ENCODE results near the gene MUC5AC. TPM values are rescaled to one million over a fixed set of nuclear protein-coding genes. Genes with fewer than 3 reads are reported as not detected.
"Not testable (repeated sequence)": the region's sequence is repeated elsewhere in the genome, so short reads cannot be mapped to it uniquely, and the experiment has no call there.

MUC5AC gene
- total RNA-seq, 1 donor from 2014 or later, result not detected

DNA sequence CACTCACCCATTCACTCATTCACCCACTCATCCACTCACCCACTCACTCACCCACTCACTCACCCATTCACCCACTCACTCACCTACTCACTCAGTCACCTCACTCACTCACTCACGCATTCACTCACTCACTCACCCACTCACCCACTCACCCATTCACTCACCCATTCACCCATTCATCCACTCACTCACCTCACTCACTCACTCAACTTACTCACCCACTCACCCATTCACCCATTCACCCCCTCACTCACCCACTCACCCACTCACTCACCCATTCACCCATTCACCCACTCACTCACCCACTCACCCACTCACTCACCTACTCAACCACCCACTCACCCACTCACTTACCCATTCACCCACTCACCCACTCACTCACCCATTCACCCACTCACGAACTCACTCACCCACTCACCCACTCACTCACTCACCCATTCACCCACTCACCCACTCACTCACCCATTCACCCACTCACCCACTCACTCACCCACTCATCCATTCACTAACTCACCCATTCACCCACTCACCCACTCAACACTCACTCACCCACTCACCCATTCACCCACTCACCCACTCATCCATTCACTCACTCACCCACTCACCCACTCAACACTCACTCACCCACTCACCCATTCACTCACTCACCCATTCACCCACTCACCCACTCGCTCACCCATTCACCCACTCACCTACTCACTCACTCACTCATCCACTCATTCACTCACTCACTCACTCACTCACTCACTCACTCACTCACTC lies 13.7 kb downstream of the MUC5AC start:
- no peaks in the 10 kb centered on the region for H3K36me3 ChIP-seq
- H3K9me3 ChIP-seq, result no peaks in the 10 kb centered on the region
- TF ChIP-seq, protein P1, sequence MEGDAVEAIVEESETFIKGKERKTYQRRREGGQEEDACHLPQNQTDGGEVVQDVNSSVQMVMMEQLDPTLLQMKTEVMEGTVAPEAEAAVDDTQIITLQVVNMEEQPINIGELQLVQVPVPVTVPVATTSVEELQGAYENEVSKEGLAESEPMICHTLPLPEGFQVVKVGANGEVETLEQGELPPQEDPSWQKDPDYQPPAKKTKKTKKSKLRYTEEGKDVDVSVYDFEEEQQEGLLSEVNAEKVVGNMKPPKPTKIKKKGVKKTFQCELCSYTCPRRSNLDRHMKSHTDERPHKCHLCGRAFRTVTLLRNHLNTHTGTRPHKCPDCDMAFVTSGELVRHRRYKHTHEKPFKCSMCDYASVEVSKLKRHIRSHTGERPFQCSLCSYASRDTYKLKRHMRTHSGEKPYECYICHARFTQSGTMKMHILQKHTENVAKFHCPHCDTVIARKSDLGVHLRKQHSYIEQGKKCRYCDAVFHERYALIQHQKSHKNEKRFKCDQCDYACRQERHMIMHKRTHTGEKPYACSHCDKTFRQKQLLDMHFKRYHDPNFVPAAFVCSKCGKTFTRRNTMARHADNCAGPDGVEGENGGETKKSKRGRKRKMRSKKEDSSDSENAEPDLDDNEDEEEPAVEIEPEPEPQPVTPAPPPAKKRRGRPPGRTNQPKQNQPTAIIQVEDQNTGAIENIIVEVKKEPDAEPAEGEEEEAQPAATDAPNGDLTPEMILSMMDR (IDR thresholded peaks at IDR 0.05), result no peak
- TF ChIP-seq POLR2AphosphoS5 (IDR thresholded peaks at IDR 0.05; ENCODE audit: insufficient read depth in 1 of 2, low read depth in 1 of 2), result no peak
- no peak for TF ChIP-seq POLR2A (IDR thresholded peaks at IDR 0.05)
- no peak overlapping the region for H3K27ac ChIP-seq
- intact Hi-C loops (cut with DNase I), result no loop called here
- H3K4me3 ChIP-seq, result no peak overlapping the region
- H3K27me3 ChIP-seq, result no peaks in the 10 kb centered on the region
- no peak for DNase-seq (ENCODE audit: extremely low spot score in 2 of 2)
- no peaks in the 10 kb centered on the region for H3K4me1 ChIP-seq

DNA sequence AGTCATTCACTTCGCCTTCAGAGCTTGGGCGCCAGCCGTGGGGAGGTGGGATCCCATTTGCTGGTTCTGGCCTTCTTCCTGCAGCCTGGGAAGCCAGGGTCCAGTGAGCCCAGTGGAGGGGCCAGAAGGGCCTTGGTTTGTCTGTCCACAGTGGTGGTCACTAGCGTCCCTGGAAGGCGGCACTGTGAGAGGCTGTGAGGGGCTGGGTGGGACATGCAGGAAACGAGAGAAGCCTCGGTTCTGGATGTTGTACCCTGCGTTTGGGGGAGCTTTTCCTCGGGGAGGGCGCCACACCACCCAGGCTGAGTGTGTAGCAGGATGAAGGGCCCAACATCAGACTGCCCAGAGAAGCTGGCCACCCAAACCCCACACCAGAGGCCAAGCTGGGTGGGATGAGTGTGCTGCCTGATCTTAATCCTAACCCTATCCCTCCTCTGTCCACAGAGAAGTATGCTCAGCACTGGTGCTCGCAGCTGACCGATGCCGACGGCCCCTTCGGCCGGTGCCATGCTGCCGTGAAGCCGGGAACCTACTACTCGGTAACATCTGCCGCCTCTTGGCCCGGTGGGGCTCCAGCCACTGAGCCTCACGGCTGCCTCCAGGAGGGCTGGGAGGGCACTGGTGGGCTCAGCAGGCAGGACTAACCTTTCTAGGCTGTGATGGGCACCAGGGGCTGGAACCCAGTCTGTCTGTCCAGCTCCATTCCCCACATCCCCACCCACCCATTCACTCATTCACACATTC lies 14.4 kb downstream of the MUC5AC start:
- Histone ChIP-seq H3K27me3 (no peaks in the 10 kb centered on the region), H3K27ac (no peak overlapping the region), H3K9me3 (no peaks in the 10 kb centered on the region), H3K4me1 (no peaks in the 10 kb centered on the region), H3K36me3 (no peaks in the 10 kb centered on the region), H3K4me3 (no peak overlapping the region)
- intact Hi-C loops (cut with DNase I), result no loop called here
- DNase-seq (ENCODE audit: extremely low spot score in 2 of 2), result no peak
- TF ChIP-seq POLR2A (IDR thresholded peaks at IDR 0.05), result no peak
- no peak for TF ChIP-seq POLR2AphosphoS5 (IDR thresholded peaks at IDR 0.05; ENCODE audit: insufficient read depth in 1 of 2, low read depth in 1 of 2)
- TF ChIP-seq, protein P1 (IDR thresholded peaks at IDR 0.05), result no peak

DNA sequence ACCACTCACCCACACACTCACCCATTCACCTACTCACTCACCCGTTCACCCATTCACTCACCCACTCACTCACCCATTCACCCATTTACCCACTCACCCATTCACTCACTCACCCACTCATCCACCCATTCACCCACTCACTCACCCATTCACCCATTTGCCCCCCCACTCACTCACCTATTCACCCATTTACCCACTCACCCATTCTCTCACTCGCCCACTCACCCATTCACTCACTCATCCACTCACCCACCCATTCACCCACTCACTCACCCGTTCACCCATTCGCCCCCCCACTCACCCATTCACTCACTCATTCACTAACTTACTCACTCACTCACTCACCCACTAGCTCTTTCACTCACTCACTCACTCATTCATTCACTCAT lies 15.0 kb downstream of the MUC5AC start:
- DNase-seq (ENCODE audit: extremely low spot score in 2 of 2), result no peak
- intact Hi-C loops (cut with DNase I), result no loop called here
- TF ChIP-seq POLR2A (IDR thresholded peaks at IDR 0.05) (no peak), POLR2AphosphoS5 (IDR thresholded peaks at IDR 0.05; ENCODE audit: insufficient read depth in 1 of 2, low read depth in 1 of 2) (no peak)
- TF ChIP-seq, protein P1 (IDR thresholded peaks at IDR 0.05), result no peak

DNA sequence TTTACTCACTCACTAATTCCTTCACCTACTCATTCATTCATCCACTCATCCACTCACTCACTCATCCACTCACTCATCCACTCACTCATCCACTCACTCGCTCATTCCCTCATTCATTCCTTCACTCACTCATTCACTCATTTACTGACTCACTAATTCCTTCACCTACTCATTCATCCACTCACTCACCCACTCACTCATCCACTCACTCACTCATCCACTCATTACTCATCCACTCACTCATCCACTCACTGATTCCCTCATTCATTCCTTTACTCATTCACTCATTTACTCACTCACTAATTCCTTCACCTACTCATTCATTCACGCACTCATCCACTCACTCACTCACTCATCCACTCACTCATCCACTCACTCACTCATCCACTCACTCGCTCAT lies 15.6 kb downstream of the MUC5AC start:
- H3K27ac ChIP-seq; DNase-seq (ENCODE audit: extremely low spot score in 2 of 2); H3K4me3 ChIP-seq; intact Hi-C loops (cut with DNase I); H3K27me3 ChIP-seq; H3K36me3 ChIP-seq; H3K4me1 ChIP-seq; H3K9me3 ChIP-seq: not testable (repeated sequence)

More for the DNA sequence above, 15.0 kb downstream of the MUC5AC start:
- Histone ChIP-seq H3K4me1 (no peaks in the 10 kb centered on the region), H3K36me3 (no peaks in the 10 kb centered on the region), H3K9me3 (no peaks in the 10 kb centered on the region), H3K27me3 (no peaks in the 10 kb centered on the region), H3K27ac (no peak overlapping the region), H3K4me3 (no peak overlapping the region)

DNA sequence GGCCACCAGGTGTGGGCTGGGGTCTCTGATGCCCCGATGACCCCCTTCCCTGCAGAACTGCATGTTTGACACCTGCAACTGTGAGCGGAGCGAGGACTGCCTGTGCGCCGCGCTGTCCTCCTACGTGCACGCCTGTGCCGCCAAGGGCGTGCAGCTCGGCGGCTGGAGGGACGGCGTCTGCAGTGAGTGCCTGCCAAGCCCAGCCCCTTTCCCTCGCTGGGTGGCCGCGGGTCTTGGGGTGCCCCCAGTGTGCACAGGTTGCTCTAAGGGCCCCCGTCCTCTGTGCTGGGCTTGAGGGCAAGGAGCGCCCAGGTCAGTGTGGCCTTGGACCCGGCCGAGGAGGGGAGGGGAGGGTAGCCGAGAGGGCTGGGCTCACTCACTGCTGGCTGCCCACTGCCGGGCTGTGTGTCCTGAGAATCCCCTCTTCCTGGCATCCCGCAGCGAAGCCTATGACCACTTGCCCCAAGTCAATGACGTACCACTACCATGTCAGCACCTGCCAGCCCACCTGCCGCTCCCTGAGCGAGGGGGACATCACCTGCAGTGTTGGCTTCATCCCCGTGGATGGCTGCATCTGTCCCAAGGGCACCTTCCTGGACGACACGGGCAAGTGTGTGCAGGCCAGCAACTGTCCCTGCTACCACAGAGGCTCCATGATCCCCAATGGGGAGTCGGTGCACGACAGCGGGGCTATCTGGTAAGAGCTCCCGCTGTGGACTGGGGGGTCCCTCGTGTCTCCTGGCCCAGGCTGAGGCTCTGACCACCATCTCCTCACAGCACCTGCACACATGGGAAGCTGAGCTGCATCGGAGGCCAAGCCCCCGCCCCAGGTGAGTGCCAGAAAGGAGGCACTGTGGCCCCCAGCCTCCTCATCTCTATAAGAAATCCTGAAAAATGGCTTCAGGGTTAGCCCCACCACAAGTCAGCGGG lies 17.0 kb downstream of the MUC5AC start:
- TF ChIP-seq POLR2A (IDR thresholded peaks at IDR 0.05) (no peak), POLR2AphosphoS5 (IDR thresholded peaks at IDR 0.05; ENCODE audit: insufficient read depth in 1 of 2, low read depth in 1 of 2) (no peak)
- TF ChIP-seq, protein P1 (IDR thresholded peaks at IDR 0.05), result no peak
- Histone ChIP-seq H3K4me1 (no peaks in the 10 kb centered on the region), H3K27ac (no peak overlapping the region), H3K27me3 (no peaks in the 10 kb centered on the region), H3K36me3 (no peaks in the 10 kb centered on the region), H3K9me3 (no peaks in the 10 kb centered on the region), H3K4me3 (no peak overlapping the region)
- intact Hi-C loops (cut with DNase I), result no loop called here
- DNase-seq (ENCODE audit: extremely low spot score in 2 of 2), result no peak
